Neural cell (in vitro differentiated cells): ENCODE data around the gene TUBB4B. TPM values are rescaled to one million over a fixed set of nuclear protein-coding genes. Genes with fewer than 3 reads are reported as not detected.

Source experiments
- H2AFZ ChIP-seq: fragments of 200-600, 300-800 bp; sonication (generic), shearing (Covaris generic); 2 replicates; pipeline ENCODE4 v1.6.0; 2014; ENCODE audit warnings: low read depth, mild to moderate bottlenecking, antibody characterized with exemption, low read length, moderate library complexity
- H3F3A ChIP-seq: fragments of 200-600 bp; shearing (Covaris generic); 2 replicates; pipeline ENCODE4 v1.6.1; 2016; ENCODE audit warnings: mild to moderate bottlenecking, moderate library complexity, mixed read lengths, antibody characterized with exemption, low read length; ENCODE audit not compliant: insufficient read depth, poor library complexity, severe bottlenecking
- H3K27ac ChIP-seq: fragments of 200-600, 300-800 bp; sonication (generic), shearing (Covaris generic); 2 replicates; pipeline ENCODE4 v1.5.1; 2014; ENCODE audit warnings: mild to moderate bottlenecking, low read length, moderate library complexity
- H3K27me3 ChIP-seq: fragments of 300-800, 200-600 bp; sonication (generic), shearing (Covaris generic); 2 replicates; pipeline ENCODE4 v1.6.0; 2014; ENCODE audit warnings: mild to moderate bottlenecking, low read depth, low read length, moderate library complexity; ENCODE audit not compliant: insufficient read depth
- H3K36me3 ChIP-seq: fragments of 300-800, 200-600 bp; sonication (generic), shearing (Covaris generic); 2 replicates; pipeline ENCODE4 v1.5.1; 2014; ENCODE audit warnings: mild to moderate bottlenecking, antibody characterized with exemption, low read length, moderate library complexity; ENCODE audit not compliant: insufficient read depth
- H3K4me2 ChIP-seq: fragments of 300-800, 200-600 bp; sonication (generic), shearing (Covaris generic); 2 replicates; pipeline ENCODE4 v1.6.0; 2014; ENCODE audit warnings: mild to moderate bottlenecking, low read length
- H3K4me3 ChIP-seq: fragments of 300-800, 200-600 bp; sonication (generic), shearing (Covaris generic); 2 replicates; pipeline ENCODE4 v1.5.1; 2014; ENCODE audit warnings: mild to moderate bottlenecking, low read length, moderate library complexity
- H3K79me2 ChIP-seq: fragments of 200-600 bp; shearing (Covaris generic); replicated peaks from 2 replicates; pipeline ENCODE4 v1.6.0; 2014; ENCODE audit warnings: mild to moderate bottlenecking, low read length, moderate library complexity; ENCODE audit not compliant: insufficient read depth
- H3K9ac ChIP-seq: fragments of 300-800, 200-600 bp; sonication (generic), shearing (Covaris generic); 2 replicates; pipeline ENCODE4 v1.6.1; 2016; ENCODE audit warnings: mild to moderate bottlenecking, low read length, mixed read lengths
- H3K9me2 ChIP-seq: fragments of 200-600 bp; shearing (Covaris generic); 2 replicates; pipeline ENCODE4 v1.6.1; 2016; ENCODE audit warnings: mild to moderate bottlenecking, low read length, mixed read lengths; ENCODE audit not compliant: insufficient read depth
- H3K9me3 ChIP-seq: fragments of 200-600, 300-800 bp; sonication (generic), shearing (Covaris generic); 2 replicates; pipeline ENCODE4 v1.6.1; 2016; ENCODE audit warnings: mild to moderate bottlenecking, mixed run types, low read length, moderate library complexity, mixed read lengths
- H4K20me1 ChIP-seq: fragments of 200-600 bp; shearing (Covaris generic); 2 replicates; pipeline ENCODE4 v1.6.1; 2016; ENCODE audit warnings: mild to moderate bottlenecking, mixed run types; ENCODE audit not compliant: insufficient read depth
- CTCF ChIP-seq: fragments of 450-650 bp; IDR thresholded peaks from 2 replicates; pipeline ENCODE4 v1.5.1; 2014; ENCODE audit warnings: antibody characterized with exemption, mild to moderate bottlenecking, moderate library complexity; ENCODE audit not compliant: poor library complexity, severe bottlenecking
- EP300 ChIP-seq: fragments of 450-650 bp; conservative IDR thresholded peaks from 2 replicates; pipeline ENCODE4 v1.6.1; 2014; ENCODE audit warnings: antibody characterized with exemption, mild to moderate bottlenecking, moderate library complexity; ENCODE audit not compliant: poor library complexity, severe bottlenecking
- EZH2 ChIP-seq: fragments of 200-600, 300-800 bp; shearing (Covaris generic), sonication (generic); IDR thresholded peaks from 2 replicates; pipeline ENCODE4 v1.6.1; 2014; ENCODE audit warnings: antibody characterized with exemption, low read length, borderline replicate concordance, mild to moderate bottlenecking; ENCODE audit not compliant: insufficient read depth, poor library complexity, severe bottlenecking
- MXI1 ChIP-seq: fragments of 450-650 bp; conservative IDR thresholded peaks from 2 replicates; pipeline ENCODE4 v1.6.1; 2014; ENCODE audit warnings: antibody characterized with exemption, mild to moderate bottlenecking; ENCODE audit not compliant: poor library complexity, severe bottlenecking
- POLR2AphosphoS5 ChIP-seq: IDR thresholded peaks from 2 replicates; pipeline ENCODE4 v1.6.1; 2012
- RAD21 ChIP-seq: fragments of 450-650 bp; conservative IDR thresholded peaks from 2 replicates; pipeline ENCODE4 v1.6.1; 2014; ENCODE audit warnings: antibody characterized with exemption, mild to moderate bottlenecking, moderate library complexity
- REST ChIP-seq: IDR thresholded peaks from 2 replicates; pipeline ENCODE4 v1.6.1; 2012; ENCODE audit warnings: borderline replicate concordance
- SMC3 ChIP-seq: fragments of 450-650 bp; conservative IDR thresholded peaks from 2 replicates; pipeline ENCODE4 v1.6.1; 2014; ENCODE audit warnings: antibody characterized with exemption, mild to moderate bottlenecking, moderate library complexity; ENCODE audit not compliant: poor library complexity
- TAF1 ChIP-seq: IDR thresholded peaks from 2 replicates; pipeline ENCODE4 v1.6.1; 2012; ENCODE audit warnings: low read depth
- polyA plus RNA-seq: library from polyadenylated mRNA; depleted of rRNA; stranded (reverse); fragments of >200 nt; gene quantifications from 2 replicates; pipeline ENCODE4 v1.2.3, GENCODE V29; 2014

TUBB4B gene
- polyA plus RNA-seq, 1 donor from 2014 or later, result 60.3 TPM

- no peaks in the 10 kb centered on the region for H4K20me1 ChIP-seq
- no peak overlapping the region for H3K27ac ChIP-seq
- H3K79me2 ChIP-seq, result peaks cover 10% of the 10 kb centered on the region
- H3K9ac ChIP-seq, result peak overlapping the region; percentile 88
- peak overlapping the region; percentile 94 for H3K4me3 ChIP-seq
- TF ChIP-seq REST (no peak), EP300 (no peak), POLR2AphosphoS5 (no peak), CTCF (no peak)
- no peaks in the 10 kb centered on the region for H3K9me3 ChIP-seq
- H3K27me3 ChIP-seq, result no peaks in the 10 kb centered on the region
- peak overlapping the region; percentile 48 for H3K4me2 ChIP-seq
- no peak overlapping the region for H2AFZ ChIP-seq
- H3F3A ChIP-seq, result no peaks in the 10 kb centered on the region
- H3K9me2 ChIP-seq, result no peaks in the 10 kb centered on the region
- no peaks in the 10 kb centered on the region for H3K36me3 ChIP-seq
These were observed 12.9 kb downstream of the TUBB4B start for GRCh38 chr9:137253717-137254623.

- peak within 1 kb of the TSS; percentile 90 for H3K4me2 ChIP-seq
- peaks cover 10% of the 10 kb centered on the region for H3K79me2 ChIP-seq
- no peaks in the 10 kb centered on the region for H3F3A ChIP-seq
- peak within 1 kb of the TSS; percentile 96 for H3K4me3 ChIP-seq
- H3K27ac ChIP-seq, result peak within 1 kb of the TSS; percentile 70
- no peaks in the 10 kb centered on the region for H3K36me3 ChIP-seq
- H3K27me3 ChIP-seq, result no peaks in the 10 kb centered on the region
- no peaks in the 10 kb centered on the region for H4K20me1 ChIP-seq
- no peaks in the 10 kb centered on the region for H3K9me2 ChIP-seq
- TF ChIP-seq REST (peak; percentile 19), EP300 (peak; percentile 47), SMC3 (peak; percentile 14), TAF1 (no peak), EZH2 (no peak), RAD21 (peak; percentile 5), POLR2AphosphoS5 (peak; percentile 86), CTCF (no peak), MXI1 (peak; percentile 82)
- H3K9me3 ChIP-seq, result no peaks in the 10 kb centered on the region
- peak within 1 kb of the TSS; percentile 88 for H3K9ac ChIP-seq
- peak within 1 kb of the TSS; percentile 56 for H2AFZ ChIP-seq
These were observed 13.7 kb downstream of the TUBB4B start, which contains the start of gene NELFB for GRCh38 chr9:137254624-137255447. TSS of gene NELFB (plus strand) at chr9:137255327.
